Activated CD4-positive, alpha-beta T cell treated with anti-CD3 and anti-CD28 coated beads, Interleukin-2, Interleukin-6, amounts not matched to agents 100 ng/mL and 50 ng/mL, durations not matched to agents 16 hours and 8 hours (primary cell): ENCODE measurements around the gene EHD3.

Experiments
- DNase-seq: peaks from one replicate; pipeline ENCODE4 v3.0.0-alpha.2; 2020

EHD3 gene

DNA sequence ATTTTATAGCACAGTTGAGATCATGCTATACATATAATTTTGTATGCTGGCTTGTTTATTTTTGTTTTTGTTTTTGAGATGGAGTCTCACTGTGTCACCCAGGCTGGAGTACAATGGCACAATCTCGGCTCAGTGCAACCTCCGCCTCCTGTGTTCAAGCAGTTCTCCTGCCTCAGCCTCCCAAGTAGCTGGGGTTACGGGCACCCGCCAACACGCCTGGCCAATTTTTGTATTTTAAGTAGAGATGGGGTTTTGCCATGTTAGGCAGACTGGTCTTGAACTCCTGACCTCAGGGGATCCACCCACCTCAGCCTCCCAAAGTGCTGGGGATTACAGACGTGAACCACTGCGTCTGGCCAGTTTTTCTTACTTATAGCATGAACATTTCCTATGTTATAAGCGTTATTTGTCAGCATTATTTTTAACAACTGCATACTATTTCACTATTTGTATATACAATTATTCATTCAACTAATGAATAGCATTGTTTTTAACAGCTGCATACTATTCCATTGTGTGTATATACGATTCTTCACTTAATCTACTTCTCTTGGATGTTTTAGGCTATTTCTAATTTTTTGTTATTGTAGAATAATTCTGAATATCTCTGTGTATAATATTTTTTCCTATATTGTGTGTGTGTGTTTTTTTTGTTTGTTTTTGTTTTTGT, 3.5 kb downstream of the EHD3 start:
- DNase-seq = no peak

DNA sequence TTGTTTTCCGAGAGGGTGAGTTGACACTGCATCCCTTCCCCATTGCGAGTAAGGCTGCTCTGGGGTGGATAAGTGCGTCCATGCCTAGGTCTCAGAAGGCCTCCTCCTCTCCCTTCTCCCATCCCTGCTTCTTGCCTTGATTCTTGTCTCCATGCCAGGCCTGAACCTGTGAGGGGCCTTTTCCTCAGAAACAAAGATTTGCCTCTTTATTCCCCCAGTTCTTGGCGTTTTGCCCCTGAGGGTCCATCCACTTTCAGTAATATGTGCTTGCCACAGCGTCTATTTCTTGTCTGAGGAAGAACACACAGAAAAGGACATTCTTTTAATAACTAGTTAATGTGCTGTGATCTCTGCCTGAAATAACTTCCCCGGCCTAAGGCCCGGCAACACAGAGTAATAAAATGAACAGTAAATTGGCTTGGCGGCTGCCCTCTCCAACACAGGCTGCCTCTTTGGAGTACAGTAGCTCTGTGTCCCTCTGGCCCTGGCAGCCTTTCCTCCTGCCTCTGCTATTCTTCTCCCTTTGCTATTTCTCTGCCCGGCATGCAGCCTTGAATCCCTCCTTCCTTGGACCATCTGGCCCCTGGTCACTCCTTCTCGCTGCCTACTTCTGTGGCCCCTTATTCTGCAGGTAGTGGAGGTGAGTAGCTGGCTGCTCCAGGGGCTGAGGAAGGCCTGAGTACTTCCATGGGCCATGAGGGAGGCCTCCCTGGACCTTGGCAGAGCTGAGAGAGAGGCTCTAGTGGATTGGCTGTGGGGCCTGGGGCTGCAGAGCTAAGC, 4.4 kb downstream of the EHD3 start:
- DNase-seq = no peak

DNA sequence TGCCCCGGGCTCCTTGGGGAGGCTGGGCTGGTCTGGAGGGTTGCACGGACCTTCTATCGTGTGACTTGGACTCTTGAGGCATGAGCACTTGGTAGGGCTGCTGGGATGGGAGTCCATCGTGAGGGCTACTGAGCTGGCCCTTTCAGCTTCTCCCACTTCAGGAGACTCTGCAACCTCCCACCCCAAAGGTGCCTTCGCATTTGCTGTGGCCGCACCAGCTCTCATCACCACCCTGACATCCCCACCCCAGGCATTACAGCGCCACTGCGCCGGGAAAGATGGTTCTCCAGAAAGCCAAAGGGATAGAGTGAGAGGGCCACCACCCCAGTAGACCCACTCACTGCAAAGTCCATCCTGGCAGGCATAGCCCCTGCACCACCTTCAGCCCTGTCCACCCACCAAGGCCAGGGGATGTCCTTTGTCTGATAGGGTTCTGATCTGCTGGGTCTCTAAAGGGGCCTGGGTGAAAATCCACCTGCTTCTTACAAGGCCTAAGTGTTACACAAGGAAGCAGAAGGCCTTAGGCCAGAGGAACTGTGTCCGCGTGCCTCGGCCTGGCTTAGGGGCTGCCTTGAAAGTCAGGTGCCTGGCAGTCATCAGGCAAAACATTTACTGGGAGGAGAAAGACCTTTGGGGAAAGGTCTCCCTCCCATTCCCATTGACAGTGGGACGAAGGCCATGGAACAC, 5.1 kb downstream of the EHD3 start:
- DNase-seq = no peak

DNA sequence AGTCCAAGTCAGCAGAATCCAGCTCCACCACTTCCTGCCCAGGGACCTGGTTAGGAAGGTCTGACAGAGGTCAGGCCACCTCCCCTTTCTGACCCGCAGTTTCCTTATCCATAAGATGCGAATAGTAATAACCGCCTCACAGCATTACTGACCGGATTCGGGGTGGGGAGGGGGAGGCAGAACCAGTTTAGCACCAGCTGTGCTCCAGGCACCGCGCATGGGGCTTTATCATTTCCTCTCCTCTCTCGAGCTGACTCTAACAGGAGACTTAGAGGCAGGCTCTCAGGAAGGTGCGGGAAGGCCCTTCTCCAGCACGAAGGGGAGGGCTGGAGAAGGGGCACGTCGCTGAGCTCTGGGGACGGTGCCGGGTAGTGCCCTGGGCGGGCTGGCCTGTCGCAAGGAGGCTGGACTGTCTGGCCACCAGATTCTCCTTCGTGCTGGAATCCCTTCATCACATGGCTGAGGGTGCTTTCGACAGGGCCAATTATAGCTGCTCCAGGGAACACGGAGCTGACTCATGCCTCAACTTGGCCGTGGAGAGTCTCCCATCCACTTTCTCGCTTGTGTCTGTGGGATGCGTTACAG, 5.7 kb downstream of the EHD3 start:
- DNase-seq = no peak

DNA sequence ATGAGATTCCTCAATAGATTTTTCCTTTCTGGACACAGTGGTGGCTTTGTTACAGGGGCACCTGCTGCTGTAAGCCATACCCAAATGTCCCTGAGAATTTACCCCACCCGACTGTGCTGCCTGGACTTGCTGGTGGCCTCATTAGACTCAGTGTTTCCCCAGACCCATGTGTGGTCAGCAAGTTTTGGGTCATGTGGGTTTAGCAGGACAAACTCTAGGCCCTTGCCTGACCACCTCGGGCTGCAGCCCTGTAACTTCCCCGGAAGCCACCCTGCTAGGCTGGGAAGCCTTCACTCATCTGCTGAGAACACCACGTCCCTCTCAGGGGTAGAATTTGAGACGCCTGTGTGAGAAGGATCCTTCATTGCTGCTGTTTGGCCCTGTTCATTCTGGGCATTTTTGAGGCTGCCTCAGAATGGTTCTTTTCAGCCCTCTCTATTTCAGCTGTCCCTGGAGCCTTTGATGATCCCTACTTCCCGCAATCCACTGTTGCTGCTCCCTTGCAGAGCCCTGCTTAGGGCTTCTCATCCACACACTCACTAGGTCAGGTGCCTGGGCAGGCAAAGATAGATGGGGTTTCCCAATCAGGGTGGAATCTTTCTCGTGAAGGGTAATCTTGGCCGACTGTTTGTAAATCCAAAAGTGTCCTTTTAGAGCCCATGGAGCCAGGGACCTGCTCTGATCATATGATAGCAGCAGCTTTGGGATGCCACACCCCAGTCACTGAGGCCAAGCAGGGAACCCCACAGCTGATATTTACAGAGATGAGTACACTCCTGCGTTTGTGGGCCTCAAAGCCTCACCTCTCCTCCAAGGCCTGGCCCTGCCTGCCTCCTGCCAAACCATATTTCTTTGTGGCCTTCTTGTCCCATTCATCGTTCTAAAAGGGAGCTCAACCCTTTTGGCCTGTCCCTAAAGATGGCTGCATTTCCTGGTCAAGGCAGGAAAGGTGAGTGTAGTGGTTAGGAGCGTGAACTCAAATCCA, 6.7 kb downstream of the EHD3 start:
- DNase-seq = no peak

DNA sequence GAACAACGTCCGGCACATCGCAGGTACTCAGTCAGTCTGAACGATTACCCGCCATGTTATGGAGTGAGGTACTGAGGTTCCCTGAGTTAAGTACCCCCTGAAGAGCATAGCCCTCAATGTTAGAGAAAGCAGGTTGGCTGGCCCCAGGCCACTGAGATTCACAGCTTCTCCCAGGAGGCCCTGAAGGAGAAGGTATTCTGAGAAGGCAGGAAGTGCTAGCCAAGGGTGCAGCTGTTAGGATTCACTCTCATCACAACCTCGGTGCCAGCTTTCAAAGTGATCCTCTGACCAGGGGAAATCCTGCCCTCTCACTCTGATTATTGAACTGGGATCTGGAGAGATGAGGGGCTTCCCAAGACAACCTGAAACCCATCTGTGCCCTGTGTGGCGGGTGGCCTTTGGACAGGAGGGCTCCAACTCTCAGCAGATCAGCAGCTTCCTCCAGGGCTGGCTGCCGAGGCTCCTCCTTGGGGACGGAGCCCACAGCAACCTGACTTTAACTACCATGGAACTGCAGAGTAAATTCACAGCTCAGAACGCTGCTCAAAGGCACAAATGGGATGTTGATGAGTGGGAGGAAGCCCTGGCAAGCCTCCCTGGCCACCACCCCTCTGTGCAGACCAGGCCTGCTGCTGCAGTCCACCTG, 7.8 kb downstream of the EHD3 start:
- DNase-seq = no peak

DNA sequence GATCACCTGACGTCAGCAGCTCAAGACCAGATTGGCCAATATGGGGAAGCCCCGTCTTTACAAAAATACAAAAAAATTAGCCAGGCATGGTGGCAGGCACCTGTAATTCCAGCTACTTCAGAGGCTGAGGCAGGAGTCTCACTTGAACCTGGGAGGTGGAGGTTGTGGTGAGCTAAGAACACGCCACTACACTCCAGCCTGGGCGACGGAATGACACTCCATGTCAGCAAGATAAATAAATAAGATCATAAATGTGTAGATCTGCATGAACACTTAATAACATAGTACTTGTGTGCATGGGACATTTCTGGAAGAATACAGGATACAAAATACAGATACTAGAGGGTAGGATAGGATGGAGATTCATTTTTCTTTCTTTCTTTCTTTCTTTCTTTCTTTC, 9.1 kb downstream of the EHD3 start:
- no peak for DNase-seq

DNA sequence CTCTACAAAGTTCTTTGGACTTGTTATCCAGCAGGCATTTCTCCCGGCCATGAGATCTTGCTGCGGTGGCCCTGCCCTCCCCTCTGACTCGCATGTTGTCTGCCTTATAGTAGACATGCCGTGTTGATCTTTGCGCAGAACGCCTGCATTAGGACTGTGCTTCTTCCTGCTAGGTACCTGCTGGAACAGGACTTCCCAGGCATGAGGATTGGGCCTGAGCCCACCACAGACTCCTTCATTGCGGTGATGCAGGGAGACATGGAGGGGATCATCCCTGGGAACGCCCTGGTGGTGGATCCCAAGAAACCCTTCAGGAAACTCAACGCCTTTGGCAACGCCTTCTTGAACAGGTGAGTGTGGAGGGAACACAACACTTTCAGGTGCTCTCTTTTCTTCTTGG, 10.1 kb downstream of the EHD3 start:
- DNase-seq = no peak

DNA sequence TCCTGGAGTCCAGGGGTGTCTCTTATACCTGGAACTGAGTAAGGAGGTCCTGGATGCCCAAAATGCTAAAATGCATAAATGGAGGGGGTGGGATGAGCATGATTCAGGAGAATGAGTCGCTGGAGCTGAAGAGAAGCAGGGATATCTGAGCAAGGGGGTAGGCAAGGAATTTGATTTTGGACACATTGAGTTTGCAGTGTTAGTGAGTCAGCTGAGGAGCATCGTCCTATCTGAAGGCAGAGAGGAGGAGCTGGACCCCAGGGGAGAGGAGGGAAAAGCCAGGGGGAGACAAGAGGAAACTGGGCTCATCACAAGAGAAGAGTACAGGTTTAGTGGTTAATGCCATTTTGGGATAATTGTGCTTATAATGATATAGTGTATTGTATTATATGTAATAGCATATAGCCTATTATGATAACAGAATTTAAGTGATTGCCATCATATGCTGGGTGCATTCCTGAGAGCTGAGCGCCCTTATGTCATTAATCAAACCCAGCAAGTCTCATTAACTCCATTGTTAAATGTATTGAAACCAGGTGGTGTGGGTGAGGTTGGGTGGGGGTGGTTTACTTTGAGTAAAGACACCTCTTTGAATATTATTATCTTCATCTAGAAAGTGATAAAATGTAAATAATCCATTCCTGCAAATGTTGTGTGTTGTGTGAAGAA, 12.4 kb downstream of the EHD3 start:
- no peak for DNase-seq

DNA sequence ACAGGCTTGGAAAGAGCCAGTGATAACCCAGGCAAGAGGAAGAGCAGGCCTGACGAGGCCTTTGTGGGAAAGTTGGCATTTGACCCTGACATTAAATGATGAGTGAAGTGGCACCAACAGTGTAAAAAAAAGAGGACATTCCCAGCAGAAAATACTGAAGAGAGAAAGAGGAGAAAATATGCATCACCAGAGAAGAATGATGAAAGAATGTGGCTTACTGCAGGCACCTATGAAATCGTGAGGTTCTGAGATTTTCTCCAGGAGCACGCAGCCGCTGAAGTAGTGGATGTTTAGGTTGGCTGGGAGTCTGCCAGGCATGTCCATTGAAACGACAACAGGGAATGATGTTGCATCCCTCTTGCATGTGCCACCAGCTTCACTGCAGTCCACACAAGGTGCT, 13.8 kb downstream of the EHD3 start:
- DNase-seq = no peak

DNA sequence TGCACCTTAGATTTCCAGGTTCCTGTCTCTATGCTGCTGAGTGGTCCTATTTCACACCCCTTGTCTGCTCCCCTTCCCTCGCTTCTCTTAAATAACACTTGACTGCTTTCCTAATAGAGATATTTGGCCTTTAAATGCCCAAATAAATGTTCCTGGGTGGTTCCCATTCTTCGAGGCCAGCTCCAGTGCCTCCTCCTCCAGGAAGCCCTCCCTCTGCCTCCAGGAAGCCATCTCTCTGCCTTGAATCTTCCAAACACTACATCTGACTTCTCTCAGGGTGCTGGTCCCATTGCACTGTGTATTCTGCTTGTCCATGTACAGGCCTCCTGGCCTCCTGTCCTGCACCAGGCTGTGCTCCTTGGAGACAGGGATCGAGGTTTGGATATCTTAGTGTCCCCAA, 14.2 kb downstream of the EHD3 start:
- no peak for DNase-seq

DNA sequence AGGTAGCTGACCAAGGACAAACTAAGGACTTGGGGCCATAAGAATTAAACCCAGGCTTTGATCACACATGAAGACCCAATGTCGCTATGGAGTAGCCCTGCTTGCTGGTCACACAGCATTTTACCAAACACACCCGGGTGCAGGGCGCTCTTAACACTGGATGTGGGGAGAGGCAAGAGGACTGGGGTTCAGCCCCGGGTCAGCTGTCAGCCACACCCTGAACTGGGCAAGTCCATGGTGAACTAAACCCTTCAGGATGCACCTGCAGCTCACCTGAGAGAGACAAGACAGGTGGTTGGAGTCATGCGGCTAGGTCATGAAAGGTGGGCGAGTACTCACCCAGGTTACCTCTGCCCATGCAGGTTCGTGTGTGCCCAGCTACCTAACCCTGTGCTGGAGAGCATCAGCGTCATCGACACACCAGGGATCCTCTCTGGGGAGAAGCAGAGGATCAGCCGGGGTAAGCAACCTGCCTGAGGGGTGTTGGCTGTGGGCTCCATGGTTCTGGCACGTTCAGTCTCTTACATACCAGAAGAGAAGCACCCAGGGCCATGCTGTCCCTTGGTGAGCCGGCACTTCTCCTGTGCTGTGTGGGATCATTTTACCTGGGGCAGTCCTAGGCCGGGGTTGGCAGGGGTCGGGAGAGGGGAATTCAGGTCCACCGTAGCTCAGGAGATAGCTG, 15.2 kb downstream of the EHD3 start:
- no peak for DNase-seq

DNA sequence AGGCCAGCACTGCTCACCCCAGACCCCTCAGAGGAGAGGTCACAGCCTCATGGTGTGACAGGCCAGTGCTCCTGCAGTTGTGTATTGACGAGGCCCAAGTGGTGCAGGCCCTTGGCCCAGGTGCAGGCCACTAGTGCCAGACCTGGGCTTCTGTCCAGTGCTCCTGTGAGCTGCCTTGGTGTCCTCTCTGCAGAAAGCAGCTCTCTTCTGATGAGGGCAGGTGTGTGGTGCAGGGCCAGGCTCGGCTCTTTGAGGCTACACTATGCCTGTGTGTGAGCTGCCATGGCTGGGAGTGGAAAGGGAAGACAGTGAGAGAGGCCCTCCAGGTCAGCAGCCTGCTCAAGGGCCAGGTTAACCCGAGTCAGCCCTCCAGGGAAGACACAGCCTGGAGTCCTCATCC, 17.1 kb downstream of the EHD3 start:
- DNase-seq = no peak

DNA sequence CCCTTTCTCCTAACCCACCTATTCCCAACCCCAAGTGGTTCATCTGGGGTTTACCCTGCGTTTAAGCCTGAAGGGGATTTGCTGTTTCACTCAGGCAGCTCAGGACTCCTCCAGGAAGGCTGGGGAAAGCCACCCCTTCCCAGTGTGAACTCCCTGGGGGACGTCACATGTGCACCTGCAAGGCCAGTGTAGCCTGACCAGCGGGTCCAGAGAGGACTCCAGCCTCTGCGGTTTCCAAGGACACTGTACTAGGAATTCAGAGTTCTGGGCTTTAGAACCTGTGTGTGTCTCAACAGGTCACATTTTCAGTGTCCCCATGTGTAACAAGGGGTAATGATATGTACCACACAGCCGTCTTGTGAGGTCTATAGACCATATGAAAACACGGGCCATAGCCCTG, 17.9 kb downstream of the EHD3 start:
- no peak for DNase-seq

DNA sequence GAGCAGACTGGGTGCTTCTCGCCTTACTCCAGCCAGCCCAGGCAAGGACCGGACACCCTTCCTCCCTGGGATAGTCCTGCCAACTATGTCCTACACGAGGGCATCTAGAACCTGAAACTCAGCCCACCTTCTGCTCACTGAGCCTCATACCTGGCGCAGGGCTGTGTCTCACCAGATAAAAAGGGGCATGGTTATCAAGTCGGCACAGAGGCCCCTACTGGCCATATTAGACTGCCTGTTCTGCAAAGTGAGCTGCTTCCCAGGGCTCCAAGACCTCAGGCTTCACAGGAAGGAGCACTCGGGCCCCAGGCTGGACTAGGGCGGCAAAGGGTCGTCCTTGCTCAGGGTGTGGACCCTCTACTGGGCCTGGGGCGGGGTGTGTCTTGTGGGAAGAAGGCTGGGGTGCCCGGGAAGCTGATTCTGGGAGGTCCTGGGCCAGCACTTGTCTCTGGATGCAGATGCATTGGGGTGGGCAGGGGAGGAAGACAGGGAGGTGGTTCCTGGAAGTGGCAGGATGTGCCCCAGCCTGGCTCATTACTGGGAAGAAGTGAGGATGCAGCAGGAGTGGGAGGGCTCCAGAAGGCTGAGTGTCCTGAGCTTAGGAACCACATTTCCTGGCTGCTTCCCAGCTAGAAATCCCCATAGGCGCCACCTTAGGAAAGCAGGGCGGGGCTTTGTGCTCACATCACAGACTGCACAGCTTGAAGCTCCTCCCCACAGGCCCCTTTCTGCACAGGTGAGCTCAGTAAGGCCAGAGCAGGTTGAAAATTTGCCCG, 19.6 kb downstream of the EHD3 start:
- no peak for DNase-seq

DNA sequence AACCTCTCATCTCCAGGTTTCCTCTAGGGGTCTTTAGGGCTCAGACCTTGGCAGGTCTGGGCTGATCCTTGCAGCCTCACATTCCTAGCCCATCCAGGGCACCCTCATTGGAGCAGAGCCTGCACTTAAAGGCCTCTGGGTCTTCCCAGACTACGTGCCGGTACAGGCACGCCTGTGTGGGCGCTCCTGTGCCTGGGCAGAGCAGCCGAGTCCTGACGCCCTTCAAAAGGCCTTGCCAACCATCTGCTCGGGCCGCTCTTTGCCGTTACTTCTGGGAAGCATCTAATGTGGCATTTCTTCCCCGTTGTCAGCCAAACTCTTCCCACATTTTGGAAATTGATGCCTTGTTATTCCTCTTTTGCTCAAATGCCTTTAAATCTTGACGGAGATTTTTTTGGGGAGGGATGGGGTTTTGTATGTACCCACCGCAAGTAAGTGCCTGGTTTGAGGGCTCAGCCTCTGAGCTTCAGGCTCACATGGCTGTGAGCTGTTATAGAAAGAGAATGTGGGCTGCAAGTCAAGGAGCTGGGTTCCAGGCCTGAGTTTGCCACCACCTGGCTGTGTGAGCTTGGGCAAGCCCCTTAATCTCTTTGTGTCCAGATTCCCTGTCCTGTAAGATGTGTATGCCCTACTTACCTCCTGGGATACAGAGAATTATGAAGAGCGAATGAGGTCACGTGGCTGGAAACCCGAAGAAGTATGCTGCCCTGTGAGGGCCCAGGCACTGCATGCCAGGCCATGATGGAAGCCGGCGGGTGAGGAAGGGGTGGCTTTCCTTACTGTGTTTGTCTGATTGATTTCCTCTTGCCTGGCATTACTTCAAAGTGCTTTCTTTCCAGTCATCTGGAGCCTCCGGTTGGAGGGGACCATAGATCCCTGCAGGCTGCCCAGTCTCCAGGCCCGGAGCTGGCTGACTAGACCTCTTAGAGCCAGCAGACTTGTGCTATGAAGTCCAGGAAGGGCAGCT, 20.6 kb downstream of the EHD3 start:
- no peak for DNase-seq

DNA sequence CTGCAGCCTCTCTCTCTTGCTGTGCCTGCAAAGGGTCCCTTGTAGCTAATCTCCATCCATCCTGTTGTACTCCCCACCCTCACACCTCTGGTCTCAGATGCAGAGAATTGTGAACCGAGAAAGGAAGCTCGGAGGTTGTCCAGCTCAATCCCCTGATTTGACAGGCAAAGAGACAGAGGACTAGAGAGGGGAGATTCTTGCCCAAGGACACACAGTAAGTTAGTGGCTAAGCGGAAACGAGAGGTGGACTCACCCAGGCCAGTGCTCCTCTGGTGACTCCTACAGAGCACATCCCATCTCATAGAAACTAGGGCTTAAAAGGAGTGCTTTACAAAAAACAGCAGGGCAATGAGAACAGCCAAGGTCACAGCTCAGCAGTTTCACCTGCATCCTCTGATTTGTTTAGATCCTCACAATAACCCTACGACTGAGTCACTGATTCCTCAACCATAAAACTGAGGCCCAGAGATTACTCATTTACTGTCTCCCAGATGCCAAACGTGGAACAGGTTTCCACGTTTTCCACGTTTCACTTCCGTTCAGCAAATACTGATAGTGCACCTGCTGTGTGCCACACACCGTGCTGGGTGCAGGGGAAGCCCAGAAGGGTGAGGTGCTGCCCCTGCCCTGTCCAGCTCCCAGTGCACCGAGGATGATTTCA, 22.1 kb downstream of the EHD3 start:
- no peak for DNase-seq
